ENCODE results near the gene PLXNA2.

PLXNA2 gene

GRCh38 chr1:208026880-208027438 lies 217.2 kb downstream of the PLXNA2 start:
- DNase-seq (ENCODE audit: low read depth, low spot score), result no peak

- DNase-seq (ENCODE audit: low read depth, low spot score), result peak; percentile 78
Measured at GRCh38 chr1:208025031-208025430, 219.2 kb downstream of the PLXNA2 start.

- DNase-seq (ENCODE audit: low read depth, low spot score), result no peak
Measured at GRCh38 chr1:208024406-208024805, 219.8 kb downstream of the PLXNA2 start.

- no peak for DNase-seq (ENCODE audit: low read depth, low spot score)
Measured at GRCh38 chr1:208019257-208019656, 224.9 kb downstream of the PLXNA2 start.

GRCh38 chr1:208015255-208015654 lies 228.9 kb downstream of the PLXNA2 start:
- no peak for DNase-seq (ENCODE audit: low read depth, low spot score)

GRCh38 chr1:208013210-208013609 lies 231.0 kb downstream of the PLXNA2 start:
- no peak for DNase-seq (ENCODE audit: low read depth, low spot score)

GRCh38 chr1:208012721-208013120 lies 231.5 kb downstream of the PLXNA2 start:
- no peak for DNase-seq (ENCODE audit: low read depth, low spot score)

- peak; percentile 12 for DNase-seq (ENCODE audit: low read depth, low spot score)
Measured at GRCh38 chr1:208010487-208011071, 233.6 kb downstream of the PLXNA2 start.

- DNase-seq (ENCODE audit: low read depth, low spot score), result no peak
Measured at GRCh38 chr1:208009706-208010444, 234.3 kb downstream of the PLXNA2 start.

- no peak for DNase-seq (ENCODE audit: low read depth, low spot score)
Measured at GRCh38 chr1:208009303-208009702, 234.9 kb downstream of the PLXNA2 start.

- no peak for DNase-seq (ENCODE audit: low read depth, low spot score)
Measured at GRCh38 chr1:208008534-208008933, 235.7 kb downstream of the PLXNA2 start.

GRCh38 chr1:208007938-208008342 lies 236.2 kb downstream of the PLXNA2 start:
- DNase-seq (ENCODE audit: low read depth, low spot score), result peak; percentile 63

- no peak for DNase-seq (ENCODE audit: low read depth, low spot score)
Measured at GRCh38 chr1:208007319-208007937, 236.8 kb downstream of the PLXNA2 start.

- DNase-seq (ENCODE audit: low read depth, low spot score), result no peak
Measured at GRCh38 chr1:208006258-208006920, 237.8 kb downstream of the PLXNA2 start.

- DNase-seq (ENCODE audit: low read depth, low spot score), result peak; percentile 42
Measured at GRCh38 chr1:208004851-208005250, 239.3 kb downstream of the PLXNA2 start.

GRCh38 chr1:208003241-208003640 lies 240.9 kb downstream of the PLXNA2 start:
- no peak for DNase-seq (ENCODE audit: low read depth, low spot score)

GRCh38 chr1:208002672-208003071 lies 241.5 kb downstream of the PLXNA2 start:
- DNase-seq (ENCODE audit: low read depth, low spot score), result no peak

GRCh38 chr1:208002078-208002477 lies 242.1 kb downstream of the PLXNA2 start:
- DNase-seq (ENCODE audit: low read depth, low spot score), result no peak

- DNase-seq (ENCODE audit: low read depth, low spot score), result no peak
Measured at GRCh38 chr1:208000504-208000903, 243.7 kb downstream of the PLXNA2 start.

GRCh38 chr1:207999972-208000371 lies 244.2 kb downstream of the PLXNA2 start:
- no peak for DNase-seq (ENCODE audit: low read depth, low spot score)

GRCh38 chr1:207999274-207999915 lies 244.8 kb downstream of the PLXNA2 start:
- no peak for DNase-seq (ENCODE audit: low read depth, low spot score)

GRCh38 chr1:207998691-207999090 lies 245.5 kb downstream of the PLXNA2 start:
- DNase-seq (ENCODE audit: low read depth, low spot score), result no peak
